Endothelial cell of umbilical vein (primary cell): ENCODE results near the gene RPS6KL1. TPM values are rescaled to one million over a fixed set of nuclear protein-coding genes. Genes with fewer than 3 reads are reported as not detected.

Source experiments
- BruUV-seq: library from RNA; stranded (reverse); fragments of 400-500 nt; replicated peaks from 2 replicates; lab custom pipeline; 2021; lab: Mats Ljungman, UMichigan
- CTCF ChIA-PET: fragments of 300-600, 350-600 bp; sonication (Branson Sonifier 250); formaldehyde crosslinking; loops from one replicate; lab custom pipeline; 2021; ENCODE audit warnings: antibody characterized with exemption, inconsistent platforms; lab: Charles Lee
- POLR2A ChIA-PET: fragments of 300-600, 350-600 bp; sonication (Branson Sonifier 250); formaldehyde crosslinking; loops from one replicate; lab custom pipeline; 2021; ENCODE audit warnings: antibody characterized with exemption, inconsistent platforms; lab: Charles Lee
- DNase-seq: peaks from one replicate; pipeline ENCODE4 v3.0.0-alpha.2; 2011; ENCODE audit warnings: low read depth, low spot score
- FAIRE-seq: peaks from 2 replicates; lab custom pipeline; 2011; peaks lifted over from hg19 to GRCh38; lab: Jason Lieb, UNC
- H2AFZ ChIP-seq: 2 replicates; pipeline ENCODE4 v1.6.0; 2012; ENCODE audit warnings: low read depth, low read length, control low read depth, inconsistent platforms
- H3K27ac ChIP-seq: 2 replicates; pipeline ENCODE4 v1.5.1; 2011; ENCODE audit warnings: low read depth, mild to moderate bottlenecking, control low read depth, low read length, moderate library complexity; ENCODE audit not compliant: insufficient read depth
- H3K27me3 ChIP-seq, 2 experiments: 2 replicates each; pipeline versions ENCODE4 v1.6.0 to v1.6.1; 2011; ENCODE audit warnings: low read length in 2 of 2, mixed read lengths in 1 of 2; ENCODE audit not compliant: control insufficient read depth in 2 of 2, insufficient read depth in 2 of 2
- H3K36me3 ChIP-seq, 2 experiments: 2 replicates in 1 of 2; 3 replicates in 1 of 2; pipeline ENCODE4 v1.5.1; 2011; ENCODE audit warnings: low read length in 2 of 2, mild to moderate bottlenecking in 1 of 2, moderate library complexity in 1 of 2; ENCODE audit not compliant: control insufficient read depth in 2 of 2, insufficient read depth in 2 of 2; ENCODE audit errors: extremely low read depth in 1 of 2
- H3K4me1 ChIP-seq: 3 replicates; pipeline ENCODE4 v1.5.1; 2011; ENCODE audit warnings: mild to moderate bottlenecking, low read length; ENCODE audit not compliant: control insufficient read depth, insufficient read depth; ENCODE audit errors: extremely low read depth
- H3K4me2 ChIP-seq: 2 replicates; pipeline ENCODE4 v1.6.1; 2011; ENCODE audit warnings: low read length, control low read depth, mixed read lengths; ENCODE audit not compliant: insufficient read depth
- H3K4me3 ChIP-seq, 3 experiments: fragments of 200-600 bp in 1 of 3; sonication (generic), shearing (Covaris generic) in 1 of 3; replicated peaks in 1 of 3; 2 replicates each; pipeline ENCODE4 v1.5.1; 2011 to 2016; ENCODE audit warnings: control low read depth in 3 of 3, low read length in 3 of 3, mild to moderate bottlenecking in 2 of 3, inconsistent platforms in 1 of 3, low read depth in 1 of 3, moderate library complexity in 1 of 3; ENCODE audit not compliant: insufficient read depth in 1 of 3
- H3K79me2 ChIP-seq: 2 replicates; pipeline ENCODE4 v1.6.0; 2012; ENCODE audit warnings: low read length, inconsistent platforms; ENCODE audit not compliant: control insufficient read depth, insufficient read depth
- H3K9ac ChIP-seq: replicated peaks from 2 replicates; pipeline ENCODE3; 2011; ENCODE audit warnings: low read length, control low read depth; ENCODE audit not compliant: insufficient read depth; ENCODE audit errors: extremely low read depth
- H3K9me1 ChIP-seq: replicated peaks from 3 replicates; pipeline ENCODE4 v1.6.0; 2011; ENCODE audit warnings: mild to moderate bottlenecking, low read length; ENCODE audit not compliant: control insufficient read depth, insufficient read depth; ENCODE audit errors: extremely low read depth
- H3K9me3 ChIP-seq: replicated peaks from 2 replicates; pipeline ENCODE4 v1.5.1; 2012; ENCODE audit warnings: low read length, inconsistent platforms; ENCODE audit not compliant: control insufficient read depth, insufficient read depth
- H4K20me1 ChIP-seq: replicated peaks from 2 replicates; pipeline ENCODE3; 2011; ENCODE audit warnings: mild to moderate bottlenecking, low read length; ENCODE audit not compliant: control insufficient read depth, insufficient read depth; ENCODE audit errors: extremely low read depth
- EZH2 ChIP-seq: IDR thresholded peaks from 2 replicates; pipeline ENCODE4 v1.6.1; 2012; ENCODE audit warnings: borderline replicate concordance, low read depth, mild to moderate bottlenecking, moderate library complexity, low read length, inconsistent platforms; ENCODE audit not compliant: severe bottlenecking
- FOS ChIP-seq: IDR thresholded peaks from 2 replicates; pipeline ENCODE4 v1.6.1; 2011; ENCODE audit warnings: mild to moderate bottlenecking, low read length, moderate library complexity, borderline replicate concordance; ENCODE audit not compliant: insufficient read depth
- GATA2 ChIP-seq: IDR thresholded peaks from 2 replicates; pipeline ENCODE4 v1.7.0; 2011; ENCODE audit warnings: low read depth, mild to moderate bottlenecking, moderate library complexity, mixed read lengths, low read length; ENCODE audit not compliant: insufficient read length, insufficient read depth
- JUN ChIP-seq: IDR thresholded peaks from 2 replicates; pipeline ENCODE4 v1.6.1; 2011; ENCODE audit warnings: borderline replicate concordance, low read depth; ENCODE audit not compliant: insufficient read length, insufficient read depth
- MYC ChIP-seq: IDR thresholded peaks from one replicate; pipeline ENCODE4 v1.6.1; 2011; ENCODE audit warnings: mild to moderate bottlenecking, low read depth, low read length
- POLR2A ChIP-seq: IDR thresholded peaks from 2 replicates; pipeline ENCODE4 v1.6.1; 2012; ENCODE audit warnings: low read depth, mild to moderate bottlenecking, control low read depth, low read length
- POLR2AphosphoS5 ChIP-seq: IDR thresholded peaks from 2 replicates; pipeline ENCODE4 v1.6.1; 2012; ENCODE audit warnings: low read depth, mild to moderate bottlenecking, control low read depth, low read length, moderate library complexity; ENCODE audit not compliant: insufficient read depth
- dilution Hi-C: fragments of 300-500 bp; cut with MboI; formaldehyde crosslinking; loops from one replicate; pipeline ENCODE4 v1.15.0; 2019; ENCODE audit warnings: low sequenced_read_pairs; ENCODE audit not compliant: extremely low pct_ligation_motif_present
- intact Hi-C: fragments of 100-400 bp; cut with micrococcal nuclease; formaldehyde crosslinking; loops from one replicate; pipeline ENCODE4 v1.10.0; 2022
- polyA plus RNA-seq, 4 experiments: library from polyadenylated mRNA; depleted of rRNA in 3 of 4; stranded (reverse) in 3 of 4; unstranded in 1 of 4; fragments of >200 nt; gene quantifications; 2 replicates each; pipeline versions ENCODE4 v1.2.1 to v1.2.3, GENCODE V29; 2011 to 2012; ENCODE audit warnings: missing spikeins in 1 of 4
- total RNA-seq: library from RNA; stranded (reverse); gene quantifications from 2 replicates; pipeline ENCODE4 v1.2.3, GENCODE V29; 2021
- TF ChIP-seq, protein P1 (sequence below): IDR thresholded peaks from 2 replicates; pipeline ENCODE4 v1.6.1; 2011; ENCODE audit not compliant: insufficient read depth, insufficient read length
- TF ChIP-seq, protein P2 (sequence below), 2 donors: IDR thresholded peaks; 1 replicate in 1 of 2; 2 replicates in 1 of 2; pipeline ENCODE4 v1.5.1; 2011; ENCODE audit warnings: low read length in 2 of 2, mild to moderate bottlenecking in 2 of 2, moderate library complexity in 2 of 2, control low read depth in 1 of 2, inconsistent platforms in 1 of 2, low read depth in 1 of 2; ENCODE audit not compliant: insufficient read depth in 1 of 2; ENCODE audit errors: extremely low read depth in 1 of 2

Gene RPS6KL1
- total and polyA plus RNA-seq, 2 donors (not counting 3 experiments of a cell fraction or from before 2014, with no cell fraction given), result 10.2 to 23.8 TPM

DNA sequence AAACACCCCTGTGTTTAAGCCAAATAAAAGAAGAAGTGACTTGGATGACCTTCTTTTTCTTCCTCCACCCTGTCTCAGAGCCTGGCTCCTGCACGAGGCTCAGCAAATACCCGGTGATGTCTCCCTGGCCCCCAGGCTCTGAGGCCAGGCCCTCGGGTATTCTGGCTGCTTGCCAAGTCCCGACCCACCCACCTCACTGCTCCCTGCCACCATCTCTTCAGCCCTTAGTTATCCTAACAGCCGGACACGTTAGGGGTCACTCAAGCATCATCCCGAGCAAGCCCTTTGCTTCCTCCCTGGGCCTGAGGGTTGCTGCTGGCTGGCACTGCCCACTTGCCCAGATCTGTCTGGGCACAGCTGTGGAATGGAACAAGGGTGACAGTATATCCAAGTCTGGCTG is 7.2 kb downstream of the RPS6KL1 start:
- DNase-seq (no peak), FAIRE-seq (no peak)
- H3K9ac ChIP-seq, result no peak overlapping the region
- dilution Hi-C loops, result no loop called here
- ChIA-PET CTCF (interaction anchor here (1.6 to 4.5 kb wide), 4 partner anchors 10 to 174 kb away, joined by 3 to 53 read pairs (median 8); no protein-coding TSS in a partner anchor), POLR2A (no interaction called here)
- no peak overlapping the region for H3K4me2 ChIP-seq
- BruUV-seq, result no TSS peak
- no peaks in the 10 kb centered on the region for H3K36me3 ChIP-seq
- H3K9me3 ChIP-seq, result no peaks in the 10 kb centered on the region
- H3K79me2 ChIP-seq, result no peaks in the 10 kb centered on the region
- no peak overlapping the region for H3K27ac ChIP-seq
- no peak overlapping the region for H3K4me3 ChIP-seq
- intact Hi-C loops, result no loop called here
- TF ChIP-seq POLR2AphosphoS5 (no peak), MYC (no peak), EZH2 (no peak), JUN (no peak), FOS (no peak), GATA2 (no peak), POLR2A (no peak)
- TF ChIP-seq, protein P1, sequence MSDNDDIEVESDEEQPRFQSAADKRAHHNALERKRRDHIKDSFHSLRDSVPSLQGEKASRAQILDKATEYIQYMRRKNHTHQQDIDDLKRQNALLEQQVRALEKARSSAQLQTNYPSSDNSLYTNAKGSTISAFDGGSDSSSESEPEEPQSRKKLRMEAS, result no peak
- TF ChIP-seq, protein P2, sequence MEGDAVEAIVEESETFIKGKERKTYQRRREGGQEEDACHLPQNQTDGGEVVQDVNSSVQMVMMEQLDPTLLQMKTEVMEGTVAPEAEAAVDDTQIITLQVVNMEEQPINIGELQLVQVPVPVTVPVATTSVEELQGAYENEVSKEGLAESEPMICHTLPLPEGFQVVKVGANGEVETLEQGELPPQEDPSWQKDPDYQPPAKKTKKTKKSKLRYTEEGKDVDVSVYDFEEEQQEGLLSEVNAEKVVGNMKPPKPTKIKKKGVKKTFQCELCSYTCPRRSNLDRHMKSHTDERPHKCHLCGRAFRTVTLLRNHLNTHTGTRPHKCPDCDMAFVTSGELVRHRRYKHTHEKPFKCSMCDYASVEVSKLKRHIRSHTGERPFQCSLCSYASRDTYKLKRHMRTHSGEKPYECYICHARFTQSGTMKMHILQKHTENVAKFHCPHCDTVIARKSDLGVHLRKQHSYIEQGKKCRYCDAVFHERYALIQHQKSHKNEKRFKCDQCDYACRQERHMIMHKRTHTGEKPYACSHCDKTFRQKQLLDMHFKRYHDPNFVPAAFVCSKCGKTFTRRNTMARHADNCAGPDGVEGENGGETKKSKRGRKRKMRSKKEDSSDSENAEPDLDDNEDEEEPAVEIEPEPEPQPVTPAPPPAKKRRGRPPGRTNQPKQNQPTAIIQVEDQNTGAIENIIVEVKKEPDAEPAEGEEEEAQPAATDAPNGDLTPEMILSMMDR (IDR thresholded peaks at IDR 0.05; ENCODE audit: extremely low read depth in 1 of 2, insufficient read depth in 1 of 2, low read depth in 1 of 2, low read length in 2 of 2), result no peak
- H4K20me1 ChIP-seq, result no peaks in the 10 kb centered on the region
- H3K9me1 ChIP-seq, result no peaks in the 10 kb centered on the region
- H3K27me3 ChIP-seq, result no peaks in the 10 kb centered on the region
- peaks cover 2% of the 10 kb centered on the region for H3K4me1 ChIP-seq
- no peak overlapping the region for H2AFZ ChIP-seq
